Glutamatergic neuron (in vitro differentiated cells): ENCODE results near the gene CERS6. TPM values are rescaled to one million over a fixed set of nuclear protein-coding genes. Genes with fewer than 3 reads are reported as not detected.

Experiments
- DNase-seq: peaks from one replicate; pipeline ENCODE4 v3.0.0; 2022
- H3K27ac Mint-ChIP-seq: one replicate; pipeline ENCODE4 v1.8.0; 2020; ENCODE audit warnings: mild to moderate bottlenecking, mixed read lengths, inconsistent platforms; ENCODE audit not compliant: unreplicated experiment
- H3K27me3 Mint-ChIP-seq: one replicate; pipeline ENCODE4 v1.8.0; 2020; ENCODE audit warnings: mild to moderate bottlenecking, moderate library complexity, mixed read lengths, inconsistent platforms; ENCODE audit not compliant: unreplicated experiment
- H3K36me3 Mint-ChIP-seq: one replicate; pipeline ENCODE4 v1.8.0; 2020; ENCODE audit warnings: mild to moderate bottlenecking, mixed read lengths, inconsistent platforms; ENCODE audit not compliant: unreplicated experiment
- H3K4me1 Mint-ChIP-seq: one replicate; pipeline ENCODE4 v1.8.0; 2020; ENCODE audit warnings: mild to moderate bottlenecking, low read depth, mixed read lengths, inconsistent platforms; ENCODE audit not compliant: unreplicated experiment
- H3K4me3 Mint-ChIP-seq: one replicate; pipeline ENCODE4 v1.8.0; 2020; ENCODE audit warnings: mild to moderate bottlenecking, mixed read lengths, inconsistent platforms; ENCODE audit not compliant: unreplicated experiment
- H3K9me3 Mint-ChIP-seq: one replicate; pipeline ENCODE4 v1.8.0; 2020; ENCODE audit warnings: mild to moderate bottlenecking, moderate library complexity, mixed read lengths, inconsistent platforms; ENCODE audit not compliant: unreplicated experiment
- CTCF ChIP-seq: fragments of 200-600 bp; sonication (generic); IDR thresholded peaks from one replicate; pipeline ENCODE4 v1.5.0; 2021; ENCODE audit not compliant: partially characterized antibody, unreplicated experiment
- total RNA-seq: library from RNA; stranded (reverse); fragmentation: NEBNext Ultra II Directional; extraction: Animal tissue kit (Norgen Biotek cat#: 25700); gene quantifications from one replicate; pipeline ENCODE4 v1.2.1, GENCODE V29; 2021; ENCODE audit not compliant: unreplicated experiment

CERS6 gene
- total RNA-seq, 1 donor from 2014 or later: 143 TPM

DNA sequence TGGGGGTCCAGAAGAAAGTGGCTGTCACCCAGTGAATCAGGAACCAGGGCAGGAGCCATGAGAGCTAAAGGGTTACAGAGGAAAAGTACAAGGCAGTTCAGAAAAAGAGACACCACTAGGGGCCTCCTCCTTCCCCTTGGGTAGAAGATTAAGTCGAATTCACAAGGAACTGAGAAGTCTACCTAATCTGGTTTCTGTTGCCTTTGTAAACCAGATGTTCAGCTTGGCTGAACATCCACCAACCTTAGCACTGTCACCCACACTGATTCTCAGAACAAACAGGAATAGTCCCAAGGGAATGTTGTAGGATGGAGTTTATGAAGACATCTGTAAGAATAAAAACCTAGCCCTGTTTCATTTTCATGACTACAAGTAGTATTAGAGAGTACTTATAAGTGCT, 256.0 kb downstream of the CERS6 start:
- Mint-ChIP-seq H3K4me1 (peaks cover 2% of the 10 kb centered on the region), H3K27me3 (no peaks in the 10 kb centered on the region), H3K36me3 (no peaks in the 10 kb centered on the region), H3K4me3 (no peak overlapping the region), H3K9me3 (no peaks in the 10 kb centered on the region), H3K27ac (no peak overlapping the region)
- no peak for DNase-seq
- no peak for TF ChIP-seq CTCF

GRCh38 chr2:168713325-168713724, 257.3 kb downstream of the CERS6 start:
- Mint-ChIP-seq H3K36me3 (no peaks in the 10 kb centered on the region), H3K4me1 (no peaks in the 10 kb centered on the region), H3K27ac (no peak overlapping the region), H3K4me3 (no peak overlapping the region), H3K9me3 (no peaks in the 10 kb centered on the region), H3K27me3 (no peaks in the 10 kb centered on the region)
- no peak for TF ChIP-seq CTCF
- DNase-seq: no peak

- DNase-seq: no peak
- no peaks in the 10 kb centered on the region for H3K9me3 Mint-ChIP-seq
- no peak overlapping the region for H3K4me3 Mint-ChIP-seq
- no peaks in the 10 kb centered on the region for H3K36me3 Mint-ChIP-seq
- no peak for TF ChIP-seq CTCF
- H3K27ac Mint-ChIP-seq: no peak overlapping the region
- no peaks in the 10 kb centered on the region for H3K27me3 Mint-ChIP-seq
- no peaks in the 10 kb centered on the region for H3K4me1 Mint-ChIP-seq
These were observed 259.8 kb downstream of the CERS6 start for GRCh38 chr2:168715849-168716248.

- H3K36me3 Mint-ChIP-seq: no peaks in the 10 kb centered on the region
- no peak for TF ChIP-seq CTCF
- no peaks in the 10 kb centered on the region for H3K4me1 Mint-ChIP-seq
- no peaks in the 10 kb centered on the region for H3K9me3 Mint-ChIP-seq
- no peak for DNase-seq
- H3K4me3 Mint-ChIP-seq: no peak overlapping the region
- no peaks in the 10 kb centered on the region for H3K27me3 Mint-ChIP-seq
- no peak overlapping the region for H3K27ac Mint-ChIP-seq
These were observed 260.8 kb downstream of the CERS6 start for GRCh38 chr2:168716839-168717238.

DNA sequence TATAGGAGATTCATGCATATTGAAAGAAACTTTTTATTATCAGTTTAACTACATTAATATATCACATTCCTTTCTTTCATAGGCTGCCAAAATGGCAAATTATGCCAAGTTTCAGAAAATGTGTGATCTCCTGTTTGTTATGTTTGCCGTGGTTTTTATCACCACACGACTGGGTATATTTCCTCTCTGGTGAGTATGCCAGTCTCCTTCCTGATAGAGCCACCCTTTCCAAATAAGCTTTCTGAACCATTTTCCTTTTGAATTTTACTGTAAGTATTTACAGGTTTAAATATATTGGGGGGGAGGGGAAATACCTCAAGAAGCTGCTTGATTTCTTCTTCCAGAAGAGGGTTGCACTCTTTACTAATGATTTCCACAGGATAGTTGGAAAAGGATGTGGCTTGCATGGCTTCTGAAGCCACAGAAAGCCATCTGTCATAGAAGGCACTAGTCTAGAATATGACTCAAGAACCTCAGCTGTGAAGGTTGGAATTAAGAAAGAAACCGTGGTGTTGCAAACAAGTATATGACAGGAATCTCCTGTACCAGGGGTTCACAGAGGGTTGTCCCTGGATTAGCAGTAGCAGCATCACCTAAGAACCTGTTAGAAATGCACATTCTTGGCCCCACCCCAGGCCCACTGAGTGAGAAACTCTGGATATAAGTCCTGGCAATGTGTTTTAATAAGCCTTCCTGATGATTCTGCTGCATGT, 261.9 kb downstream of the CERS6 start:
- no peak for DNase-seq
- Mint-ChIP-seq H3K36me3 (no peaks in the 10 kb centered on the region), H3K27me3 (no peaks in the 10 kb centered on the region), H3K4me1 (no peaks in the 10 kb centered on the region), H3K27ac (no peak overlapping the region), H3K4me3 (no peak overlapping the region), H3K9me3 (peaks cover 3% of the 10 kb centered on the region)
- no peak for TF ChIP-seq CTCF
